Karpas-422 (cell line): ENCODE measurements around the gene C1QB. TPM values are rescaled to one million over a fixed set of nuclear protein-coding genes. Genes with fewer than 3 reads are reported as not detected.

Experiments used
- DNase-seq: peaks from one replicate; pipeline ENCODE4 v3.0.0-alpha.2; 2015
- H2AFZ ChIP-seq: fragments of 200-600 bp; sonication (generic); 2 replicates; pipeline ENCODE4 v1.6.1; 2014; ENCODE audit warnings: antibody characterized with exemption, low read length, mixed read lengths
- H3K27ac ChIP-seq: fragments of 200-600 bp; sonication (generic); 2 replicates; pipeline ENCODE4 v1.5.1; 2014; ENCODE audit warnings: mild to moderate bottlenecking, low read length, moderate library complexity
- H3K27me3 ChIP-seq: fragments of 200-600 bp; sonication (generic); 2 replicates; pipeline ENCODE4 v1.6.1; 2014; ENCODE audit warnings: low read length, mixed read lengths
- H3K36me3 ChIP-seq: fragments of 200-600 bp; sonication (generic); 2 replicates; pipeline ENCODE4 v1.6.1; 2014; ENCODE audit warnings: low read length, mixed read lengths; ENCODE audit not compliant: insufficient read depth
- H3K4me1 ChIP-seq: fragments of 200-600 bp; sonication (generic); 2 replicates; pipeline ENCODE4 v1.6.1; 2014; ENCODE audit warnings: mild to moderate bottlenecking, low read length, mixed read lengths
- H3K4me2 ChIP-seq: fragments of 200-600 bp; sonication (generic); 2 replicates; pipeline ENCODE4 v1.6.1; 2014; ENCODE audit warnings: low read length, low read depth, mild to moderate bottlenecking; ENCODE audit not compliant: poor library complexity, severe bottlenecking
- H3K4me3 ChIP-seq: fragments of 200-600 bp; sonication (generic); 2 replicates; pipeline ENCODE4 v1.5.1; 2014; ENCODE audit warnings: mild to moderate bottlenecking, antibody characterized with exemption, low read length, mixed read lengths
- H3K79me2 ChIP-seq: fragments of 200-600 bp; sonication (generic); 2 replicates; pipeline ENCODE4 v1.6.1; 2014; ENCODE audit warnings: mild to moderate bottlenecking, low read length, mixed read lengths
- H3K9ac ChIP-seq: fragments of 200-600 bp; sonication (generic); 2 replicates; pipeline ENCODE4 v1.6.0; 2014; ENCODE audit warnings: low read length
- H3K9me2 ChIP-seq: fragments of 200-600 bp; sonication (generic), shearing (Covaris generic); replicated peaks from 2 replicates; pipeline ENCODE4 v1.6.0; 2014; ENCODE audit warnings: mild to moderate bottlenecking, low read length, moderate library complexity; ENCODE audit not compliant: insufficient read depth
- H3K9me3 ChIP-seq: fragments of 300-700, 200-600 bp; sonication (generic); 2 replicates; pipeline ENCODE4 v1.6.1; 2014; ENCODE audit warnings: low read length, mixed read lengths
- H4K20me1 ChIP-seq: fragments of 200-600 bp; sonication (generic); 2 replicates; pipeline ENCODE4 v1.6.1; 2014; ENCODE audit warnings: mild to moderate bottlenecking, antibody characterized with exemption, low read length, low read depth; ENCODE audit not compliant: insufficient read depth
- total RNA-seq: library from RNA; depleted of rRNA; stranded (reverse); fragments of >200 nt; shearing (Covaris generic); gene quantifications from 2 replicates; pipeline ENCODE4 v1.2.3, GENCODE V29; 2014; ENCODE audit warnings: low replicate concordance

The C1QB gene
- total RNA-seq, 1 experiment from 2014 or later: not detected

GRCh38 chr1:22687191-22687590 lies 34.2 kb downstream of the C1QB start:
- Histone ChIP-seq H3K9ac (no peak overlapping the region), H3K9me2 (no peaks in the 10 kb centered on the region), H3K9me3 (no peaks in the 10 kb centered on the region), H3K36me3 (no peaks in the 10 kb centered on the region), H3K27ac (no peak overlapping the region), H3K27me3 (no peaks in the 10 kb centered on the region), H3K79me2 (no peaks in the 10 kb centered on the region), H3K4me3 (no peak overlapping the region), H3K4me2 (no peak overlapping the region), H3K4me1 (no peaks in the 10 kb centered on the region), H2AFZ (no peak overlapping the region), H4K20me1 (no peaks in the 10 kb centered on the region)
- no peak for DNase-seq

GRCh38 chr1:22688466-22688865 lies 35.4 kb downstream of the C1QB start:
- no peak overlapping the region for H3K4me2 ChIP-seq
- no peak overlapping the region for H3K4me3 ChIP-seq
- no peak overlapping the region for H2AFZ ChIP-seq

GRCh38 chr1:22689505-22689904 lies 36.5 kb downstream of the C1QB start:
- DNase-seq: no peak
- Histone ChIP-seq H3K27me3 (no peaks in the 10 kb centered on the region), H3K4me2 (no peak overlapping the region), H3K36me3 (no peaks in the 10 kb centered on the region), H3K9me2 (no peaks in the 10 kb centered on the region), H3K9ac (no peak overlapping the region), H3K4me3 (no peak overlapping the region), H3K27ac (no peak overlapping the region), H3K4me1 (no peaks in the 10 kb centered on the region), H3K9me3 (no peaks in the 10 kb centered on the region), H3K79me2 (no peaks in the 10 kb centered on the region), H2AFZ (no peak overlapping the region), H4K20me1 (no peaks in the 10 kb centered on the region)

More at GRCh38 chr1:22688466-22688865, 35.4 kb downstream of the C1QB start:
- Histone ChIP-seq H3K9ac (no peak overlapping the region), H3K9me3 (no peaks in the 10 kb centered on the region), H3K27ac (no peak overlapping the region), H4K20me1 (no peaks in the 10 kb centered on the region), H3K79me2 (no peaks in the 10 kb centered on the region), H3K9me2 (no peaks in the 10 kb centered on the region), H3K27me3 (no peaks in the 10 kb centered on the region), H3K4me1 (no peaks in the 10 kb centered on the region), H3K36me3 (no peaks in the 10 kb centered on the region)
- no peak for DNase-seq

- Histone ChIP-seq H3K9me3 (no peaks in the 10 kb centered on the region), H3K4me2 (no peak overlapping the region), H3K36me3 (no peaks in the 10 kb centered on the region), H3K27ac (no peak overlapping the region), H3K79me2 (no peaks in the 10 kb centered on the region), H3K4me3 (no peak overlapping the region), H4K20me1 (no peaks in the 10 kb centered on the region), H3K27me3 (no peaks in the 10 kb centered on the region), H3K9ac (no peak overlapping the region), H2AFZ (no peak overlapping the region), H3K9me2 (no peaks in the 10 kb centered on the region), H3K4me1 (no peaks in the 10 kb centered on the region)
- no peak for DNase-seq
These were observed 38.2 kb downstream of the C1QB start for GRCh38 chr1:22691031-22691753.

GRCh38 chr1:22694172-22694571 lies 41.1 kb downstream of the C1QB start:
- Histone ChIP-seq H3K79me2 (no peaks in the 10 kb centered on the region), H3K4me2 (no peak overlapping the region), H3K4me1 (no peaks in the 10 kb centered on the region), H4K20me1 (no peaks in the 10 kb centered on the region), H3K9ac (no peak overlapping the region), H3K4me3 (no peak overlapping the region), H3K27ac (no peak overlapping the region), H3K9me3 (no peaks in the 10 kb centered on the region), H3K36me3 (no peaks in the 10 kb centered on the region), H3K27me3 (no peaks in the 10 kb centered on the region), H3K9me2 (no peaks in the 10 kb centered on the region), H2AFZ (no peak overlapping the region)
- DNase-seq: no peak

GRCh38 chr1:22696610-22697009 lies 43.6 kb downstream of the C1QB start:
- no peaks in the 10 kb centered on the region for H3K9me2 ChIP-seq
- H3K9ac ChIP-seq: no peak overlapping the region
- no peaks in the 10 kb centered on the region for H3K9me3 ChIP-seq
- no peak overlapping the region for H3K27ac ChIP-seq
- no peak overlapping the region for H3K4me2 ChIP-seq
- no peaks in the 10 kb centered on the region for H4K20me1 ChIP-seq
- H2AFZ ChIP-seq: no peak overlapping the region
- H3K4me1 ChIP-seq: no peaks in the 10 kb centered on the region
- DNase-seq: no peak
- no peaks in the 10 kb centered on the region for H3K36me3 ChIP-seq
- H3K4me3 ChIP-seq: no peak overlapping the region
- no peaks in the 10 kb centered on the region for H3K27me3 ChIP-seq
- H3K79me2 ChIP-seq: no peaks in the 10 kb centered on the region

GRCh38 chr1:22697980-22698379 lies 44.9 kb downstream of the C1QB start:
- H4K20me1 ChIP-seq: no peaks in the 10 kb centered on the region
- H3K9me3 ChIP-seq: no peaks in the 10 kb centered on the region
- DNase-seq: no peak
- H3K4me2 ChIP-seq: no peak overlapping the region
- no peak overlapping the region for H3K9ac ChIP-seq
- H3K79me2 ChIP-seq: no peaks in the 10 kb centered on the region
- no peak overlapping the region for H3K27ac ChIP-seq
- H3K4me1 ChIP-seq: peaks cover 6% of the 10 kb centered on the region; the same call in 1 of the 2 replicates
- H2AFZ ChIP-seq: no peak overlapping the region
- no peaks in the 10 kb centered on the region for H3K9me2 ChIP-seq
- no peaks in the 10 kb centered on the region for H3K36me3 ChIP-seq
- H3K27me3 ChIP-seq: no peaks in the 10 kb centered on the region
- H3K4me3 ChIP-seq: no peak overlapping the region

GRCh38 chr1:22699681-22700520 lies 46.9 kb downstream of the C1QB start:
- Histone ChIP-seq H3K9me2 (no peaks in the 10 kb centered on the region), H3K9ac (no peak overlapping the region), H3K79me2 (no peaks in the 10 kb centered on the region), H3K36me3 (no peaks in the 10 kb centered on the region), H4K20me1 (no peaks in the 10 kb centered on the region), H3K9me3 (no peaks in the 10 kb centered on the region), H3K27ac (no peak overlapping the region), H3K4me1 (peaks cover 15% of the 10 kb centered on the region), H3K4me2 (no peak overlapping the region), H2AFZ (no peak overlapping the region), H3K27me3 (no peaks in the 10 kb centered on the region), H3K4me3 (no peak overlapping the region)
- DNase-seq: no peak
